ENCODE measurements around the gene ACOT12.

Gene ACOT12

DNA sequence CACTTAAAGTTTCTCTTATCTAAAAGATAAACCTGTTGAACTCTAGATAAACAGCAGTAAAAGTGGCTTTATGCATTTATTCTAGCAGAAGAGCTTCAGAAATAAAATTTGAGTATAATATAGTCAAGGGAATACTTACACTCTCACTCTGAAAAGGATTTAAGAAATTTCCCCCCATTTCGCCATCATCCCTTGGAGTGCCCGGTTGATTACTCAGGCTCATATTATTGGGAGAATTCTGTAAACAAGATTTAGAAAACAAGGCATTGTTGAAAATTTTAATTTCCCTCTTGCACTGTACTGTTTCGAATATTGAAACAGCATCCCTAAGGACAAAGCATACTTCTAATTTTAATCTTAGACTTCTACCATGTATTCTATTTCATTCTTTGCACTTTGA lies 34.5 kb upstream of the ACOT12 start:
- Histone ChIP-seq H3K9me3 (no peaks in the 10 kb centered on the region), H3K36me3 (no peaks in the 10 kb centered on the region), H3K4me1 (ENCODE audit: control insufficient read depth in 1 of 2, insufficient read depth in 1 of 2, low read depth in 1 of 2, low read length in 1 of 2) (no peaks in the 10 kb centered on the region), H3K27ac (no peak overlapping the region), H3K27me3 (no peaks in the 10 kb centered on the region), H3K4me3 (ENCODE audit: low read depth in 1 of 2, low read length in 1 of 2) (no peak overlapping the region)
- TF ChIP-seq, protein P1, sequence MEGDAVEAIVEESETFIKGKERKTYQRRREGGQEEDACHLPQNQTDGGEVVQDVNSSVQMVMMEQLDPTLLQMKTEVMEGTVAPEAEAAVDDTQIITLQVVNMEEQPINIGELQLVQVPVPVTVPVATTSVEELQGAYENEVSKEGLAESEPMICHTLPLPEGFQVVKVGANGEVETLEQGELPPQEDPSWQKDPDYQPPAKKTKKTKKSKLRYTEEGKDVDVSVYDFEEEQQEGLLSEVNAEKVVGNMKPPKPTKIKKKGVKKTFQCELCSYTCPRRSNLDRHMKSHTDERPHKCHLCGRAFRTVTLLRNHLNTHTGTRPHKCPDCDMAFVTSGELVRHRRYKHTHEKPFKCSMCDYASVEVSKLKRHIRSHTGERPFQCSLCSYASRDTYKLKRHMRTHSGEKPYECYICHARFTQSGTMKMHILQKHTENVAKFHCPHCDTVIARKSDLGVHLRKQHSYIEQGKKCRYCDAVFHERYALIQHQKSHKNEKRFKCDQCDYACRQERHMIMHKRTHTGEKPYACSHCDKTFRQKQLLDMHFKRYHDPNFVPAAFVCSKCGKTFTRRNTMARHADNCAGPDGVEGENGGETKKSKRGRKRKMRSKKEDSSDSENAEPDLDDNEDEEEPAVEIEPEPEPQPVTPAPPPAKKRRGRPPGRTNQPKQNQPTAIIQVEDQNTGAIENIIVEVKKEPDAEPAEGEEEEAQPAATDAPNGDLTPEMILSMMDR (IDR thresholded peaks at IDR 0.05) = no peak

DNA sequence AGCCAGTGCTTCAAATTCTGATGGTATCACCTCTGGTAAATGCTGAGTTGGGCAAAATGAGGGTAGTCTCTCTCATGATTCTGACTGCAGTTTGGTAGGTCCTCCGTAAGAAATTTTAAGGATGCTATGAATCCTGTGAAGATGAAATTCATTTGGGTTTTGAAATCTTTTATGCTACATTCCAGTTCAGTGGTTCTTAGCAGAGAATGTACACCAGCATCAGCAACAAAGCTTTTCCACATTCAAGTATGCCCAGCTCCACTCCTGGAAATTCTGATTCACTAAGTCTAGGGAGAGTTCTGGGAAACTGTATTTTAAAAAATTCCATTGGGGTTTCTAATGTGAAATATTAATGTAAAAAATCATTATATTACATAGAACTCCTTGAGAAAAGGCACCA lies 33.6 kb upstream of the ACOT12 start:
- no peak overlapping the region for H3K4me3 ChIP-seq (ENCODE audit: low read depth in 1 of 2, low read length in 1 of 2)
- H3K36me3 ChIP-seq = no peaks in the 10 kb centered on the region
- H3K27me3 ChIP-seq = no peaks in the 10 kb centered on the region
- TF ChIP-seq, protein P1 (IDR thresholded peaks at IDR 0.05) = no peak
- no peaks in the 10 kb centered on the region for H3K9me3 ChIP-seq
- no peaks in the 10 kb centered on the region for H3K4me1 ChIP-seq (ENCODE audit: control insufficient read depth in 1 of 2, insufficient read depth in 1 of 2, low read depth in 1 of 2, low read length in 1 of 2)
- no peak overlapping the region for H3K27ac ChIP-seq

DNA sequence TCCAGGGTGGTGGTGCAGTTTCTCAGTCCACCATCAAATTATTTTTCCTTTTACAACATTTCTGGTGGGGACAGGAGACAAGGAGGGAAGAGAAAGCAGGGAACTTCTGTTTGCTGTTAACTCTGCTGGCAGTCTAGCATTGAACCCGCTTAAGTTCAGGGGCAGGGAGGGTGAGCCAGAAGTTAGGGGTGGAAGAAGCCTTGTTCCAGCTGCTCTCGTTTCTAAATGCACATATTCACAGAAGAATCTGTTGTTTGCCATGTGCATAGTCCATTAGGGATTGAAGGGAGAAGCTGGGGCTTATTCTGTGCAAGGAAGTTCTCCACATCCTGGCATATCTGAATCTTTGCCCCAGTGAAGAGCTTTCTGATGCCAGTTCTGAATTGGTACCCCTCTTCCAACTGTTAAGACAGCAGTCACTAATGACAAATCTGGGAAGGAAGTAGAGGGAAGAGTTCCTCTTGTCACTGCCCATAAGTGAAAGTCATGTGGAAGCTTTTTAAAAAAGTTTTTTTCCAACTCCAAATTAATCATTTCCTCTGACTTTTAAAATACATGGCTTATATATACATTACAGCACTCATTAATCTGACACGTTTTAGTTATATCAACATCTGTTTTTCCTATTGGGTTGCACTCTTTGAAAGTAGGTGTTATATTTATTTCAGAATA lies 32.6 kb upstream of the ACOT12 start:
- Histone ChIP-seq H3K36me3 (no peaks in the 10 kb centered on the region), H3K4me3 (ENCODE audit: low read depth in 1 of 2, low read length in 1 of 2) (no peak overlapping the region), H3K4me1 (ENCODE audit: control insufficient read depth in 1 of 2, insufficient read depth in 1 of 2, low read depth in 1 of 2, low read length in 1 of 2) (no peaks in the 10 kb centered on the region), H3K27me3 (no peaks in the 10 kb centered on the region), H3K9me3 (no peaks in the 10 kb centered on the region), H3K27ac (no peak overlapping the region)
- TF ChIP-seq, protein P1 (IDR thresholded peaks at IDR 0.05) = no peak

DNA sequence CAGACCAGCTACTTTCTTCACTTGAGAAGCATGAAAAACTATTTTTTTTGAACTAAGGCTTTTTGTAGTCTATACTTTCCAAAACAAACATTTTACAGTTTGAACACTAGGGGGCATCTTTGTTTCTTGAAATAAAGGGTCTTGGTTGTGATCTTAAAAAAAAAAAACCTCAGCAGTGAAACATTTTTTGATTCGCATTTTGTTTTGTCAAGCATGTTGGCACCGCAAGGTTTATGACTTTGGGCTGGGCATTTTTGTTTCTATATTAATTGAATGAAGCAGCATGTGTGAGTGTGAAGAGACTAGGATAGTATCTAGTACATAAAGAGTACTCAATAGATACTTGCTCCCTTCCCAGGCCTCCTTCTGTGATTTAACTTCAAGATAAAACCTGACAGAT lies 31.6 kb upstream of the ACOT12 start:
- H3K36me3 ChIP-seq = no peaks in the 10 kb centered on the region
- TF ChIP-seq, protein P1 (IDR thresholded peaks at IDR 0.05) = peak; percentile 46
- no peak overlapping the region for H3K27ac ChIP-seq
- H3K9me3 ChIP-seq = no peaks in the 10 kb centered on the region
- no peak overlapping the region for H3K4me3 ChIP-seq (ENCODE audit: low read depth in 1 of 2, low read length in 1 of 2)
- no peaks in the 10 kb centered on the region for H3K27me3 ChIP-seq
- H3K4me1 ChIP-seq (ENCODE audit: control insufficient read depth in 1 of 2, insufficient read depth in 1 of 2, low read depth in 1 of 2, low read length in 1 of 2) = no peaks in the 10 kb centered on the region

DNA sequence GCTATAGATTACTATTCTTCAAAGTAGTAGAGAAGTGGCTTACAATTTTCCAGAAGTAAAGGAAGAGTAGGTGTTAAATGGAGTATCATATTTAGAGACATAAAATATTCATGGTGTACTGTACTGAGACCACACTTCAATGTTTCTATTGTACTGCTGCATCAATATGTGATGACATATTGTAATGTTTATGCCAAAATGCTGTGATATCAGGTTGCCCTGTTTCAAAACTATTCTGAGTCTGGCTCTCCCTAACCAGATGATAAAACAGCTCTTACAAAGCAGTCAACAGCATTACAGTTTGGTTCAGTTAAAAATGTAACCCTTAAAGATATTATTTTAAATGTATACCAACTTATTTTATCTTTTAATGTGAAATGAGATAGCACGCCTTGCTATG lies 30.8 kb upstream of the ACOT12 start:
- Histone ChIP-seq H3K4me1 (ENCODE audit: control insufficient read depth in 1 of 2, insufficient read depth in 1 of 2, low read depth in 1 of 2, low read length in 1 of 2) (no peaks in the 10 kb centered on the region), H3K27ac (no peak overlapping the region), H3K36me3 (no peaks in the 10 kb centered on the region), H3K9me3 (no peaks in the 10 kb centered on the region), H3K4me3 (ENCODE audit: low read depth in 1 of 2, low read length in 1 of 2) (no peak overlapping the region), H3K27me3 (no peaks in the 10 kb centered on the region)
- TF ChIP-seq, protein P1 (IDR thresholded peaks at IDR 0.05) = no peak

Measured in neutrophil (primary cell).